Right renal pelvis (tissue), 4 donors: ENCODE data around the gene PEA15. TPM values are rescaled to one million over a fixed set of nuclear protein-coding genes. Genes with fewer than 3 reads are reported as not detected.

Source experiments
- DNase-seq, 4 donors: peaks; one replicate each; pipeline ENCODE4 v3.0.0-alpha.2; 2013; ENCODE audit warnings: low read depth in 4 of 4, low spot score in 3 of 4, missing footprints in 1 of 4
- polyA plus RNA-seq, 4 donors: library from polyadenylated mRNA; unstranded; fragments of 120-200 nt; gene quantifications; one replicate each; pipeline ENCODE4 v1.2.1, GENCODE V29; 2013; ENCODE audit not compliant: insufficient read length in 4 of 4

The PEA15 gene
- polyA plus RNA-seq, 4 donors = 104 to 131 (median 129) TPM

- no peak for DNase-seq
Measured at GRCh38 chr1:160264795-160265307, 59.7 kb downstream of the PEA15 start.

Other genes with a start within 250 kb of the PEA15 start
- gene PIGM, start 173.4 kb upstream of the PEA15 start, polyA plus RNA-seq = 10 to 100 TPM; 11.4 to 14.6 (median 14.0) TPM
- 10 to 100 TPM; 24.5 to 33.1 (median 30.7) TPM for gene KCNJ10, start 135.2 kb upstream of the PEA15 start, polyA plus RNA-seq
- under 1 TPM in 3 of 4 donors, not detected in 1; 0.04 to 0.13 (median 0.10) TPM for gene KCNJ9, start 123.8 kb upstream of the PEA15 start, polyA plus RNA-seq
- 10 to 100 TPM; 30.0 to 42.3 (median 31.4) TPM for gene IGSF8, start 106.8 kb upstream of the PEA15 start, polyA plus RNA-seq
- gene ATP1A2, start 89.6 kb upstream of the PEA15 start, polyA plus RNA-seq = 1 to 10 TPM; 3.7 to 5.3 (median 4.5) TPM
- 1 to 10 TPM in 1 of 4 donors, under 1 TPM in 2, not detected in 1; 0.06 to 1.2 (median 0.71) TPM for gene ATP1A4, start 53.8 kb upstream of the PEA15 start, polyA plus RNA-seq
- under 1 TPM in 3 of 4 donors, not detected in 1; 0.21 to 0.53 (median 0.47) TPM for gene CASQ1, start 14.8 kb upstream of the PEA15 start, polyA plus RNA-seq
- 100 to 1,000 TPM; 198 to 238 (median 203) TPM for gene DCAF8, start 57.2 kb downstream of the PEA15 start, polyA plus RNA-seq
- gene PEX19, start 79.7 kb downstream of the PEA15 start, polyA plus RNA-seq = 10 to 100 TPM; 81.9 to 87.2 (median 82.8) TPM
- gene COPA, start 137.9 kb downstream of the PEA15 start, polyA plus RNA-seq = 100 to 1,000 TPM; 145 to 157 (median 153) TPM
- 100 to 1,000 TPM; 155 to 170 (median 163) TPM for gene NCSTN, start 138.0 kb downstream of the PEA15 start, polyA plus RNA-seq
- under 1 TPM; 0.08 to 0.23 (median 0.16) TPM for gene NHLH1, start 161.7 kb downstream of the PEA15 start, polyA plus RNA-seq
- gene VANGL2, start 195.2 kb downstream of the PEA15 start, polyA plus RNA-seq = 10 to 100 TPM; 32.8 to 40.0 (median 35.9) TPM